DMS153 treated with DMSO at 0.1 percent for 48 hours (cell line): ENCODE results near the gene GRAMD2A.

ENCODE experiments used
- DNase-seq: peaks from one replicate; lab custom pipeline; 2025; ENCODE audit not compliant: unreplicated experiment; lab: John Stamatoyannopoulos, UW

GRAMD2A gene

DNA sequence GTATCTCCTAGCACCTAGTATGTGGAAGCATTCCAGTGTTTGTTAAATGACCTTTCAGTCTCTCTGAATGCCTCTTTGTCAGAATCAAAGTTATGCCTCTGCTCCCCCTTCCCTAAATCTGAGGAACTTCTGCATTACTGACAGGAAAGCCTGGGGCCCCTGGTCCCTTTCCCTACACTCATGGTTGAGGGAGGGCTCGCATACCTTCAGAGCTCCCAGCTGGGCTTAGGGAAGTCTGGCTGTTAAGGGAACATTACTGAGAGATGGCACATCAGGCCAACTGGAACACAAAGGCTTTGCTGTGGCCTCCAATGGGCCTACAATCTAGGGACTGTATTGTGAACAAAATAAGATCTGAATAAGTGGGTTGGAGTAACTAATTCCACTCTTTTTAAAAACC lies 23.1 kb upstream of the GRAMD2A start:
- DNase-seq: no peak

DNA sequence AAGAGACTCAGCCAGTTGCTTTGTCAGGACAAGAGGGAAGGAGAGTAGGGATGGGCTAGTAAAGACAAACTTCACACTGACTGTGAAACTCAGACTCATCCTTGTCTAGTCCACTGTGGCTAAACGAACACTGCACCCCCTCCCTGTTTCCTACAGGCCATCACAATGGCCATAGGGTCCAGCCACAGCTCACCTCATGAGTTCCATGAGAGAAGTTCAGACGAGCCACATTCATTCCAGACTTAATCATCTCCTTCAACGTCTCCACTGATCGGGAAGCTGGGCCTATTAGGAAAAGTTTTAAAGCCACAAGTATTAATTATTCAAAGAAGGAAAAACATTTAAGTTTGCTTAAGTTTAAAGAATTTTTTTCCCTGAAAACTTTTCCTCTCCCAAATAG lies 19.6 kb upstream of the GRAMD2A start:
- DNase-seq: no peak

DNA sequence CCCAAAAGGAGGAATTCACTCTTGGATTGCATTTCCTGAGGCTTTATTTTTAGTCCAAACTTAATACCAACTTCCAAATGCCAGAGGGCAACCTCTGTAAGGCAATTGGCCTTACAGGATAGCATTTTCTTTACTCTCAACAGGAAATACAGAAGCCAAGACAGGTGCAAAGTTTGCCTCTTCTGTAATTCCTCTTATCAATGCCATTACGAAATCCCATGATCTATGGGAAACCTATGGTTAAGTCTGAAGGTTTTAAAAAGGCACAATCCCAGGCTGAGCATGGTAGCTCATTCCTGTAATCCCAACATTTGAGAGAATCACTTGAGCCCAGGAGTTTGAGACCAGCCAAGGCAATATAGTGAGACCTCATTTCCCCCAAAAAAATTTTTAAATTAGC lies 18.5 kb upstream of the GRAMD2A start:
- DNase-seq: no peak

DNA sequence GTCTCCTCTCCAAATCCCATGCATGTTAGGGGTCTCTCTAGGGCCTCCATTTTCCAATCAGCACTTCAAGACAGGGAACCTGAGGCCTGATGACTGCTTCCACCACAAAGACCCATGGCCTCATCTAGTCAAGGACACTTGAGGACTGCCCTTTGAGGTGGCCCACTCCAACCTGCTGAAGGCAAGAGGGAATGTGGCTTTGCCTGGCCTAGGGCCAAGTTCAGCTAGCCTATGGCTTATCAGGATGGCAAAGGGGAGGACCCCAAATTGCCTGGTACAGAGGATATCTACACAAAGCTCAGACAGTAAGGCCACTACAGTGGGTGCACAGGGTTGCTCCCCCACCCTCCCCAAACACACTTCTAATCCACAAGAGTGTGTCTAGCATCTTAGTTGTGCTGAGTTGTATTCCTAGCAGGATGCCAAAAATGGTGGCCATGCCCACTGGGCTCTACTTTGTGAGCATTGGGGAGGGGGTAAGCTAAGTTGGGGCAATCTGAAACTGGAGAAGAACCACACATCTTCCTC lies 10.0 kb upstream of the GRAMD2A start:
- no peak for DNase-seq

DNA sequence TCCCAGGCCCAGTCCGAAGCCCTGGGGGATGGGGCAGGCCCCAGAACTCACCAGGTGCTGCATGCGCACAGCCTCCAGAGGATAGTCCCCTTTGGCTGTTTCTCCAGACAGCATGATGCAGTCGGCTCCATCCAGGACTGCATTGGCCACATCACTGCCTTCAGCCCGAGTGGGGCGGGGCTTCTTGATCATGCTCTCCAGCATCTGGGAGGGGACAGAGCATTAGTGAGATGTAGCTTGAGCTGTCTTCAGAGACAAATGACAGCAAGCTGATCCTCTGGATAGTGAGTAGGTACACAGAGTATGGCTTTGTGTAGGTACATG lies 9.1 kb upstream of the GRAMD2A start:
- no peak for DNase-seq

DNA sequence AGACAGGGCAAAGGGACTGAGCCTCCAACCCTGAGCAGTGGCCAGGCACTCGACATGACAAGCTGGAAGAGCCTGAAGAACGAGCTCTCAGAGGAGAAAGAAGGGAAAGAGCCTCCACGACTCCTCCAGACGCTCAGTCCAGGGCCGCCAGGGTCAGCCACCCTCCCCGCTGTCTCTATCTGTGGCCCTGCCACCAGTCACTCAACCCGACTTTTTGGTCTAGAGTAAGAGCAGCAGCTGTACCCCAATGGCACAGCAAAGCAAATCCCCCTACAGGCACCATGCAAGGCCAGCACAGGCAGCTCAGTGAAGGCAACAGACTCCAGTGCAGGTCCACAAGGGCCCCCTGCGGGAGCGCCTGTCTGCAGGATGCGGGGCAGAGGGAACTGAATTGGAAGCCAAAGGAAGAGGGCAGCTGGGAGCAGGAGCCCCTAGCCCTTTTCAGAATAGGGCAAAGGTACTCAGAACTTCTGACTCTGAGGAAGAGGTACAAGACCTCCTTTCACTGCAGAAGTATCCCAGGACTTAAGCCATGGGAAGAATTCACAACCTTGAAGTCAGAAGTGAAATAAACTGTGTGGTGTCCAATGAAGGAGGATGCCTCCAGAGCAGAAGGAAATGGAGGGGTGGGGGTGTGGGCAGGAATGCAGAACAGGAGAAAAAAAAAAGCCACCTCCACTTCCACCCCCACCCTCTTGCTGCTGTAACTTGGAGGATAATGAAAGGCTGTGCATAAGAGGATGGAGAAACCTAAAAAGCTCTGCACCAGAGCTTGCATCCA lies 8.5 kb upstream of the GRAMD2A start:
- DNase-seq: no peak

DNA sequence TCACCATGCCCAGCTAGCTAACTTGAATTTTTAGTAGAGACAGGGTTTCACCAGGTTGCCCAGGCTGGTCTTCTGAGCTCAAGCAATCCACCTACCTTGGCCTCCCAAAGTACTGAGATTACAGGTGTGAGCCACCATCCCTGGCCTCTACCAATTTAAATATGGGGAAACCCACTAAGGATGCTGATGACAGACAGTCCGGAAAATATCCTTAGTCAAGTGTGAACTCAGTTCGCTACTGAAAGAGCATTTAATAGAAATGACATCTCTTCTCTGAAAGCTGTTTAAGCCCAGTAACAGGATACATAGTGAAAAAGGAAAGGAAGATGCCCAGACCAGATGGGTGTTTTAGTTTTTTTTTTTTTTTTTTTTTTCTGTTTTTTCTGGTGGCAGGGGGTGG lies 7.7 kb upstream of the GRAMD2A start:
- DNase-seq: no peak

DNA sequence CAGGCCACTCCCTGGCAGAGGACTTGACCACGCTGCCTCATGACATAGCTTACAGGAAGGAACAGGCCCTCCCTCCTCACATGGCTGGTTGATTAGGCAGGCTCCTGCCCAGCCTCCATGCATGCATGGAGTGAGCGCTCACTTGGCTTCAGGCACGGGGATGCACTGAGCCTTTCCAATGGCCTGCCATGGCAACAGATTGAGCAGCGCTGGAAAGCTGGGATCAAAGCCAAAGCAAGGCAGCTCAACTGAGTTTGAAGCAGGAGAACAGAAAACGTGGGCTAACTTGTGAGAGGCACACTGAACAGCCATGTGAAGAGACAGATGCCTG lies 5.9 kb upstream of the GRAMD2A start:
- DNase-seq: peak; percentile 4

DNA sequence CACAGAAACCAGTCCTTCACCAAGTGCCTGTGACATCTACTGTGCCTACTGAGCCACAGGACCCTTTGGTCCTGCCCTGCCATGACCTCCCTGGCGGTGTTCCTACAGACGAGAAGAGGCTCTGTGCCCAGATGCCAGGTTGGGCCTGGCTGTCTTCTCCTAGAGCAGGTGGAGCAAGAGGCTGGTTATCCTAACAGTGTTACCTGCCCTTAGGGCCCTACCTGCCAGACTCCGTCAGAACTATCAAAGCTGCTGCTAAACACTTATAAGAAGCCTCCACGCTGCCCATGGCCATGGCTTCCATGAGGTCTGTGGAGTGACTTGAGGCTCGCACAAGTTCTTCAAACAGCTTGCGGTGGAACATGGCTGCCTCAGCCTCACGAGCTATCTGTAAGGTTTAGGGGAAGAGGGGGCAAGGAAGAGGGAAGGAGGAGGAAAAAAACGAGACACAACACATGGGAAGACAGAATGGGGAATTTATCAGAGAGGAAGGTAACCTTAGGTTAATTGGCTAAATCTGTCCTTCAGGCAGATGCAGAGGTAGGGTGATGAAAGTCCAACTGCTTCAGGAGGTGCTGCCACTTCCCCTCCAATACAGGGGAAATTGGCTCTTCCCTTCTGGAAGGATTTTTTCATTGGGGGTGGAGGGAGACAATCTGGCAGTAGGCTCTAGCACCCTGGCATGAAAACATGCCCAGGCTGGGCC lies 5.4 kb upstream of the GRAMD2A start:
- DNase-seq: no peak

DNA sequence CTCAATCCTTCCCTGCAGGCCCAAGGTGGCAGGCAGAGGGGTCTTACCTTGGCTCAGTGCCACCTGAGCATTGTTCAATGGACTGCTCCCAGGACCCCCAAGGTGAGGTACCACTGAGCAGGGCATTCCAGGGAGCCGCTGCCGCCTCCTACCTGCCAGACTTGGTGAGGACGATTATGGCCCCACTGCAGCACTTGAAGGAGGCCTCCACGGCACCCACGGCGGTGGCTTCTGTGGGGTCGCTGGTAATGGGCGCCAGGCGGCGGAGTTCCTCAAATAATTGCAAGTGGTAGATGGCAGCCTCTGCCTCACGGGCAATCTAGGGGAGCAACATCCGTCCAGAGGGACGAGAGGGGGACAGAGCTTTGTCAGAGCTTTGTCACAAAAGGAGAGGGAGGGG lies 4.7 kb upstream of the GRAMD2A start:
- no peak for DNase-seq

DNA sequence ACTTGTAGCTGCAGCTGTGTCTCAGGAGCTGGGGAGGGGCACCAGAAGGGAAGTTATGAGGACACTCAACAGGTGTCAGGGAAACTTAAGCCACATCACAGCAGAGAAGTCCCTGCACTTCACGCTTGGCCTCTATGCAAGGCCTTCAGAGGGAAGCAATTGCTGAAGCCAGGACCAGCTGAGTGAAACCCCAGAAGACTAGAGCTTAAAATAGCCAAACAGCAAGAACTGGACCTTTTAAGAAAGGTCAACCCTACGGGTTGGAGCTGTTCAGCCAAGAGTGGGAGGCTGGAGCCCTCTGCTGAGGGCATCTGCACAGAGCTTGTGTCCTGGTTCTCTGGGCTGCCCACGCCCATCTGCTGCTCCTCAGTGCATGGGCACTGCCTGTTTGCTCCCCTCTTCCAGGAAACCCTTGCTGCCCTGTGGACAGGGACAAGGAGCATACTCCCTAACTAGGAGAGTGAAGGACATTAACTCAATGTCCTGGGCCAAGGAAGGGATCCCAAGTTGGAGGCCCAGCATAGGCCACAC lies 3.9 kb upstream of the GRAMD2A start:
- no peak for DNase-seq

DNA sequence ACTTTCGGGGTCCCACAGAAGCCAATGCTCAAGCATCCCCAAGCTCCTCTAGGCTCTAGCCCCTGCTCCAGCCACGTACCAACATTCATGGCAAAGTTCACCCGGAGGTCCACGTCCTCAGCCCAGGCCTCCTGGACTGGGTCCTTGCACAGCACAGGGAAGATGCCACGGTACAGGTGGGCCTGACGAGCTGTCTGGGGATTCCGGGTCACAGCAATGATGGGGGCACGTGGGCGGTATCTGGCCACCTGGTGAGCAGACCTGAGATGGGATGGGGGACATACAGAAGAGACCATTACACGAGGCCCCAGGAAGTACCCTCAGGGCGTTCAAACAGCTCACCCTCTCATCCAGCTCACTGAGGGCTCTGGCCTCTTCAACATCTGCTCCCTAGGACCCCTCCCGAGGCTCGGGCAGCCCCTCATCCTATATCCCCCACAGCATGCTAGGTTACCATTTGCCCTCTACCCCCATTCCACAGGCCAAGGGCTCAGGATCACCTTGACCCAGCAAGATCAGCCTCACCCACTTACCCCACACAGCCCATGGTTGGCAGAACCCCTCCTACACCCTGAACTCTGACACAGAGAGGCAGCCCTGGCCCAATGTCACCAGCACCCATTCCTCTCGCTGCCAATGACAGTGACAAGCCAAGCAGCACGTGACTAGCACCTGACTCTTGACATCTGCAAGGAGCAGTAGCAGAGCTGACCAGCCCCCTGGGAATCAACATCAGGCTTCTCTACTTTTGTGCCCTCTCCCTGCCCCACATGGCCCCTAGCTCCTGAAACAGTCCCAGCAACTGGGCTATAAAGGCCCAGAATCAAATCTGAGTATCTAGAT lies 3.0 kb upstream of the GRAMD2A start:
- no peak for DNase-seq

DNA sequence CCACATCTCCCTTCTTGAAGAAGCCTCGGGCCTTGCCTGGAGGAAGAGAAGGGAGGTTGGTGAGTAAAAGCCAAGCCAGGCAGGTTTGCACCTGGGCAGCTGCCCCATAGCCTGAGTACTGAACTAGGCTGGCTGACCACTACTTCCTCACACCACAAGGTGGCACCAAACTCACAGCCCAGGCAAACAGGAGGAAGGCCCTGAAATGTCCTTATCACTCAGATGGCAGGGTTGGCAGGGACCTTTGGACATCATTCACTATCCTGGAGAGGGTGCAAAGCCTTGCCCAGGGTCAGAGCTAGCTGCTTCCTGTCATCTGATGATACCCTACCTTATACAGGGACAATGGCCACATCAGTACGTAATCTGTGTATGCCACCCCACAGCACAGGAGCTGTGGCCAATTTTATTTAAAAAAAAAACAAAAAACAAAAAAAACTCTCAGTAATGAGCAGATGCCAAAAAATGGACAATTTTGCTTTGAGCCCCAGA lies 2.2 kb upstream of the GRAMD2A start:
- peak; percentile 30 for DNase-seq

DNA sequence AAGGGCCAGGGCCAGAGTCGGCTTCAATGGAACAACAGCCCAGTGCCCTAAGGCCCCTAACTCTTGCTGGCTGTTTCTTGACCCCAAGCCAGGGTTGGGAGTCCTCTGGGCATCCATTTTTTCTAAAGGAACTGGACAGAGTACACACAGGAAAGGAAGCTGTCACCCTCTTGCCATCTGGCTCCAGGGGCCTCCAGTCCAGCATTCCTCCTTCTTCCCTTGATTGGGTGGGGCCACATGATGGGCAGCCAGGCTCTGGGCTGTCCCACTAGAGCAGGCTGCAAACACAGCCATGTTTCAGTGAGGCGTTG lies 1.6 kb upstream of the GRAMD2A start:
- DNase-seq: no peak

DNA sequence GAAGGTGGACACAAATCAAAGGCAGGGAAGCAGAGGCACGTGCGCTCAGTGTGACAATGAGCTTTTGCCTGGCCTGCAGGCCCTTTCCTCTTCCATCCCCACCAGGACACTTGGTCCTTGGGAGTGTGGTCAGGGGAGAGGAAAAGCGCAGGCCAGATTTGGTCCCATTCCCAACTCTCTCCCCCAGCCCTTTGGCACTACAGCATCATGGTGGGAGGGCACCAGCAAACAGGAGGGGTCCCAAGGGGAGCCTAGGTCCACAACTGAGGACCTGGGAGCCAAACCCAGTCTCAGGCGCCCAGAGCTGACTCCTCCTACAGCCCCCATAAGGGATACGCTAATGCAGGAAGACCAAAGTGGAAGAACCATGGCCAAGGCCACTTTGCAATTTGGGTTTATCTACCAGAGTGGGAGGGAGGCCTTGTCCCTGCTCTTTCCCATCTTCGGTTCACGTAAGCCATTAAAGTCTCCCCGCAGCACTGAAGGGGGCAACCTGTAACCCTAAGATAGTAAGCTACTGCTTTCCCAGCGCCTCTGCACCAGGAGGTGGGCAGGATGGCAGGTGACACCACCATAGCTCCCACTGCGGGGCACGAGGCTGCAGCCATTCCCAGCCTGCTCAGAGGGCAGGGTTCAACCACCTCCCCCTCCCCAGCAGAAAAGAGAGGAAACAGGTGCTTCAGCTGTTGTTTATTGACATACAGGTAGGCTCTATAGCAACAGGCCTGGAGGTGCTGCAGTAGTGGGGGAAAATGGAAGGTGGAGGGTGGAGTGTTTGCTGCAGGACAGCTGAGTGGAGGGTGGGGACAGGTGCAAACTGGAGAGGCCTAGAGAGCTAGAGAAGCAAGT lies 993 bp upstream of the GRAMD2A start:
- peak; percentile 26 for DNase-seq

DNA sequence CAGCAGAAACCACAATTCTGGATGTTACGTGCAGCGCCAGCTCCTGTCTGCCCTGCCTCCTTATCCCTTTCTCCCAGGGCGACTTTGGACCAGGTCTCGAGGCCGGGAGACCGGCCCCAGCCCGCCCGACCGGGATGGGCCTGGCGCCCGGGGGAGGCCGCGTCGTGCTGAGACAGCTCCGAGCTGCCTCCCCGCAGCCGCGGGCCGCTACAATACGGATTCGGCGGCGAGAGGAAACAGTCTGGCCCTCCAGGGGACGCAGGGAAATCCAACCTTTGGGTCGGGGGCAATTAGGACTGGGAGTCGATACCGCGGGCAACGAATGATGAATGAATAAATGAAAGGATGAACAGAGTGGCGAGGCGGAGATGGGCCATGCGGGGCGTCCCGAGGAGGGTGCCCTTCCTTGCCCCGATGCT lies 537 bp downstream of the GRAMD2A start:
- no peak for DNase-seq

DNA sequence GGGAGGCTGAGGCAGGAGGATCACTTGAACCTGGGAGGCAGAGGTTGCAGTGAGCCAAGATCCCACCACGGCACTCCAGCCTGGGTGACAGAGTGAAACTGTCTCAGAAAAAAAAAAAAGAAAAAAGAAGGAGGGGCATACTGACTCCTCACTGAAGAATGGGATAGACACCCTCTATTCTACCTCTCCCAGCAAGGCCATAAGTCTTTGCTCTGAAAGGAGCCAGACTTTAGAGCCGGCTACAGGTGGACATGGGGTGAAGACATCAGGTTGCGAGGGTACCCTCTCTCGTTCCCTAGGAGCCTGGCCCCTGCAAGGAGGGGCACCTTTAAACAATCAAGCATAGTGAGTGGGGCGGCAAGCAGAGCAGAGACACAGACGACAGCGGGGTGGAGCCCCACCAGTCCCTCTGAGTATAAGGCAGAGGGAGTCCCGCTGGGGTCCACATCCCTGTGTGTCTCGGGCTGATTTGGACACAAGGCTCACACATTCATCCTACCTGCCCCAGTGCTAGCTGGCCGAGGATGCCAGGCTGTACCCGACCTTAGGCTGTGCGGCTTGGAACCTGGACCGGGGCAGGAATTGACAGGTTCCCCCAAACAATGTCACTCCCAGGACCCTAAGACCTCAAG lies 1.1 kb downstream of the GRAMD2A start:
- no peak for DNase-seq

DNA sequence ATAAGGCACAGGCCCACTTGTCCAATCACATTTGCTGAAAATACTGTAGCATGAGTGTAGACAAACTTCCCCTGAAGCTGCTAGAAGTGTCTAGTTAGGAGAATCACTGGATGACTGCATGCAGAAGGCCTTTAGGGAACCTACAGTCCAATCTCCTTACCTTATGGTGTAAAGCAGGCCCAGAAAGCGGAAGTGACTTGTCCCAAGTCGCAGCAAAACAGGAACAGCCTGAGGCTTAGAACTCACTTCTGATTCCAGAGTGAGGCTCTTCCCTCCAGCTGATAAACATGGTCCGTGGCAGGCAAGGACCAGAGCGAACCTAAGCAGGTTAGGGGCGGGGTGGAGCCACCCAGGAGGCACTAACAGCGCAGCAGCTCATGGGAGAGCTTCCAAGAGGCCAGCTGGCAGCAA lies 2.5 kb downstream of the GRAMD2A start:
- DNase-seq: no peak

DNA sequence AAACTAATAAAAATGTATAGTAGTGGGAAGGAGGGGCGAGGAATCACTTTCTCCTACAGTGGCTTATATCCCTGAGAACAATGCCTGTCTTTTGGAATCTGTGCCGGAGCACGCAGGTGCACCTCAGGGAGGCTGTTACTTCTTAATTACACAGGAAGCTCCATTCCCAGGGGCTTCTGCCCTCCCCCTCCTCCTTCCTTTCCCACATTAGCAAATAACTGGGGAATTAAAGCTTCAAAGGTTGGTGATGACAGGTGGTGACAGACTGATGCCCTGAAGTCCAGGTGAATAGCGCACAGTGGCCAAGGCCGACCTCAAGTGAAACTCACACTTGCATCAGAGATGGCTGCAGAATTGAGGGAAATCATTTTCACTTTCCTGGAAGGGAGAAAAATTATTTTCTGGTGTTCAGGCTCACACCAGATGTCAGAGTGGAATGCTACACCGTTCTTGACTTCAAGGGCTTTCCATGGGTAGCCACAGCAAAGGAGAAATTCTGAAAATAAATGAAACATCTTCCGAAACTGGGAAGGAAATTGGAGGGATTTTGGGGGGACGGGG lies 3.7 kb downstream of the GRAMD2A start:
- no peak for DNase-seq

DNA sequence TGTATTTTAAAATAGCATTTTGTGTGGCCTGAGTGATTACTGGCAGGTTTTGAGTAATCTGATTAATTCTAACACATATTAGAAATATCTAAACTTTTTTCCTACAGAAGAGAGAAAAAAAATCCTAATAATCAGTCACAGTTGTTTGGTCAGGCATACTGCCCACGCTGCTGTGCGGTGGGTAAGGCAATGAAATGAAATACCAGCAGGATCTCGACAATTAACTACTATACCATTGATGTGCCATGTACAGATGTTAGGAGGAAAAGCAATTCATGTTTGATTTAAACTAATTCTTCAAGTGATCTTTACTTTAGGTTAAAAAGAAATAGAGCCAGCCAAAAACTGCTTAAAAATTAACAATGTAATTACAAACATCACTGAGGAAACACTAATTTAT lies 5.2 kb downstream of the GRAMD2A start:
- DNase-seq: no peak
